ENCODE results near the gene PEAK3. TPM values are rescaled to one million over a fixed set of nuclear protein-coding genes. Genes with fewer than 3 reads are reported as not detected.

The PEAK3 gene
- total RNA-seq, 4 donors from 2014 or later, result 0.16 to 1.3 (median 0.27) TPM; not detected in 1

GRCh38 chr19:2224754-2225349 is 57.1 kb downstream of the PEAK3 start:
- Histone ChIP-seq H3K4me3 (no peak overlapping the region), H3K27me3 (no peaks in the 10 kb centered on the region), H3K9me3 (no peaks in the 10 kb centered on the region), H3K36me3 (peaks cover 0 to 99% of the 10 kb centered on the region in 2 donors), H3K4me1 (peaks cover 0 to 11% (median 0%) of the 10 kb centered on the region in 3 donors), H3K27ac (no peak overlapping the region)
- no peak for TF ChIP-seq CTCF (IDR thresholded peaks at IDR 0.05)
- no peak for TF ChIP-seq POLR2AphosphoS5 (IDR thresholded peaks at IDR 0.05)
- no peak for TF ChIP-seq EP300 (IDR thresholded peaks at IDR 0.05)
- TF ChIP-seq POLR2A (IDR thresholded peaks at IDR 0.05), result no peak
- ATAC-seq, result no peak
- 84 to 88% methylated on average over 5 to 8 of the region's 13 CpGs for WGBS, 2 donors (ENCODE audit: low coverage in 1 of 2)

Small RNA genes lying within 50 kb of the gene (small RNA-seq; reads per million reads assigned to genes)
- gene MIR1227, result 0 to 0.74 (median 0.13) reads per million in 4 donors

Other genes starting within 250 kb of the PEAK3 start
- gene MKNK2, start 230.9 kb downstream of the PEAK3 start, total RNA-seq, result 100 to 1,000 TPM in 3 of 4 donors, 10 to 100 TPM in 1; 98.4 to 195 (median 173) TPM
- gene MOB3A, start 185.8 kb downstream of the PEAK3 start, total RNA-seq, result 10 to 100 TPM; 29.0 to 69.9 (median 38.6) TPM
- gene IZUMO4, start 185.3 kb downstream of the PEAK3 start, total RNA-seq, result 10 to 100 TPM in 1 of 4 donors, 1 to 10 TPM in 3; 2.4 to 17.3 (median 4.3) TPM
- 100 to 1,000 TPM in 1 of 4 donors, 10 to 100 TPM in 3; 69.9 to 132 (median 73.8) TPM for gene AP3D1, start 130.6 kb downstream of the PEAK3 start, total RNA-seq
- 10 to 100 TPM in 2 of 4 donors, 1 to 10 TPM in 2; 4.4 to 12.8 (median 10.2) TPM for gene DOT1L, start 118.2 kb downstream of the PEAK3 start, total RNA-seq
- 10 to 100 TPM; 41.6 to 56.7 (median 51.7) TPM for gene PLEKHJ1, start 45.8 kb downstream of the PEAK3 start, total RNA-seq
- 10 to 100 TPM; 27.5 to 40.3 (median 37.4) TPM for gene SF3A2, start 45.4 kb downstream of the PEAK3 start, total RNA-seq
- 1 to 10 TPM in 1 of 4 donors, under 1 TPM in 3; 0.23 to 1.2 (median 0.47) TPM for gene AMH, start 32.9 kb downstream of the PEAK3 start, total RNA-seq
- under 1 TPM in 1 of 4 donors, not detected in 3; 0.37 TPM for gene JSRP1, start 25.8 kb downstream of the PEAK3 start, total RNA-seq
- gene LINGO3, start 26.0 kb upstream of the PEAK3 start, total RNA-seq, result not detected
- 10 to 100 TPM; 52.3 to 86.1 (median 77.7) TPM for gene LSM7, start 46.4 kb upstream of the PEAK3 start, total RNA-seq
- 10 to 100 TPM; 18.5 to 32.7 (median 30.9) TPM for gene SPPL2B, start 46.5 kb upstream of the PEAK3 start, total RNA-seq
- gene TMPRSS9, start 78.1 kb upstream of the PEAK3 start, total RNA-seq, result under 1 TPM in 1 of 4 donors, not detected in 3; 0.54 TPM
- 10 to 100 TPM; 22.9 to 32.2 (median 27.3) TPM for gene TIMM13, start 145.4 kb upstream of the PEAK3 start, total RNA-seq
- 10 to 100 TPM; 17.4 to 41.5 (median 26.8) TPM for gene LMNB2, start 174.8 kb upstream of the PEAK3 start, total RNA-seq
- gene GADD45B, start 194.0 kb upstream of the PEAK3 start, total RNA-seq, result 100 to 1,000 TPM in 1 of 4 donors, 10 to 100 TPM in 3; 69.9 to 374 (median 88.7) TPM